RWPE1 (cell line): ENCODE results near the gene ADK.

Source experiments
- CTCF ChIA-PET: fragments of 350-600 bp; sonication (Branson Sonifier 250); formaldehyde crosslinking; extraction: SDS; loops from one replicate; lab custom pipeline; 2021; lab: Yijun Ruan, JAX
- POLR2A ChIA-PET: fragments of 400-600 bp; formaldehyde crosslinking; extraction: SDS; loops from one replicate; lab custom pipeline; 2020; ENCODE audit warnings: antibody characterized with exemption; ENCODE audit not compliant: low non-redundant PET; lab: Yijun Ruan, JAX
- DNase-seq: peaks from one replicate; pipeline ENCODE4 v3.0.0; 2012; ENCODE audit warnings: low spot score
- H3K27ac ChIP-seq: fragments of 450-650 bp; 2 replicates; pipeline ENCODE4 v1.5.1; 2017
- CTCF ChIP-seq: fragments of 450-650 bp; conservative IDR thresholded peaks from 2 replicates; pipeline ENCODE4 v1.5.1; 2017; ENCODE audit warnings: low read depth, mild to moderate bottlenecking

Gene ADK

GRCh38 chr10:74743401-74743800, 592.4 kb downstream of the ADK start:
- ChIA-PET CTCF (interaction anchor here (0.6 kb wide), 1 partner anchor 211 kb away, joined by 4 read pairs; no protein-coding TSS in a partner anchor), POLR2A (no interaction called here)
- no peak overlapping the region for H3K27ac ChIP-seq
- no peak for TF ChIP-seq CTCF
- no peak for DNase-seq

- CTCF ChIA-PET = interaction anchor here (0.6 to 0.7 kb wide), 2 partner anchors 25 to 276 kb away, joined by 3 to 4 read pairs; no protein-coding TSS in a partner anchor
- POLR2A ChIA-PET = no interaction called here
These were observed 594.4 kb downstream of the ADK start for GRCh38 chr10:74745449-74745848.

GRCh38 chr10:74746813-74747212, 595.8 kb downstream of the ADK start:
- CTCF ChIA-PET = interaction anchor here (0.7 to 0.9 kb wide), 4 partner anchors 12 to 353 kb away, joined by 3 read pairs; no protein-coding TSS in a partner anchor
- no peak for TF ChIP-seq CTCF

More at GRCh38 chr10:74745449-74745848, 594.4 kb downstream of the ADK start:
- DNase-seq = no peak
- H3K27ac ChIP-seq = no peak overlapping the region
- no peak for TF ChIP-seq CTCF

GRCh38 chr10:74748468-74749031, 597.5 kb downstream of the ADK start:
- no peak overlapping the region for H3K27ac ChIP-seq

More at GRCh38 chr10:74746813-74747212, 595.8 kb downstream of the ADK start:
- H3K27ac ChIP-seq = no peak overlapping the region
- POLR2A ChIA-PET = interaction anchor here (0.6 kb wide), 1 partner anchor 29 kb away, joined by 3 read pairs; no protein-coding TSS in a partner anchor
- no peak for DNase-seq

GRCh38 chr10:74750848-74751274, 599.8 kb downstream of the ADK start:
- no peak overlapping the region for H3K27ac ChIP-seq
- TF ChIP-seq CTCF = no peak
- ChIA-PET CTCF (interaction anchor here (0.5 kb wide), 1 partner anchor 456 kb away, joined by 3 read pairs; no protein-coding TSS in a partner anchor), POLR2A (no interaction called here)
- DNase-seq = no peak

More at GRCh38 chr10:74748468-74749031, 597.5 kb downstream of the ADK start:
- TF ChIP-seq CTCF = no peak
- CTCF ChIA-PET = interaction anchor here (0.7 to 1.0 kb wide), 2 partner anchors 49 to 81 kb away, joined by 3 to 5 read pairs; no protein-coding TSS in a partner anchor
- POLR2A ChIA-PET = interaction anchor here (0.7 kb wide), 1 partner anchor 486 kb away, joined by 4 read pairs; no protein-coding TSS in a partner anchor
- DNase-seq = no peak

- no peak overlapping the region for H3K27ac ChIP-seq
- CTCF ChIA-PET = interaction anchor here (0.5 kb wide), 1 partner anchor 35 kb away, joined by 3 read pairs; no protein-coding TSS in a partner anchor
- POLR2A ChIA-PET = no interaction called here
- DNase-seq = no peak
- TF ChIP-seq CTCF = no peak
These were observed 601.5 kb downstream of the ADK start for GRCh38 chr10:74752371-74753040.
